GM18508 (cell line): ENCODE measurements around the gene PPP1R3E.
A peak's percentile ranks its signal among the peaks of the same experiment; 100 is the strongest.
"Not testable (repeated sequence)": the region's sequence is repeated elsewhere in the genome, so short reads cannot be mapped to it uniquely, and the experiment has no call there.

ENCODE experiments used
- ATAC-seq: cut with Tn5 transposase; IDR thresholded peaks from one replicate; pipeline ENCODE4 v1.9.1; 2021; ENCODE audit warnings: moderate number of reproducible peaks; ENCODE audit not compliant: insufficient read depth, unreplicated experiment

Gene PPP1R3E

DNA sequence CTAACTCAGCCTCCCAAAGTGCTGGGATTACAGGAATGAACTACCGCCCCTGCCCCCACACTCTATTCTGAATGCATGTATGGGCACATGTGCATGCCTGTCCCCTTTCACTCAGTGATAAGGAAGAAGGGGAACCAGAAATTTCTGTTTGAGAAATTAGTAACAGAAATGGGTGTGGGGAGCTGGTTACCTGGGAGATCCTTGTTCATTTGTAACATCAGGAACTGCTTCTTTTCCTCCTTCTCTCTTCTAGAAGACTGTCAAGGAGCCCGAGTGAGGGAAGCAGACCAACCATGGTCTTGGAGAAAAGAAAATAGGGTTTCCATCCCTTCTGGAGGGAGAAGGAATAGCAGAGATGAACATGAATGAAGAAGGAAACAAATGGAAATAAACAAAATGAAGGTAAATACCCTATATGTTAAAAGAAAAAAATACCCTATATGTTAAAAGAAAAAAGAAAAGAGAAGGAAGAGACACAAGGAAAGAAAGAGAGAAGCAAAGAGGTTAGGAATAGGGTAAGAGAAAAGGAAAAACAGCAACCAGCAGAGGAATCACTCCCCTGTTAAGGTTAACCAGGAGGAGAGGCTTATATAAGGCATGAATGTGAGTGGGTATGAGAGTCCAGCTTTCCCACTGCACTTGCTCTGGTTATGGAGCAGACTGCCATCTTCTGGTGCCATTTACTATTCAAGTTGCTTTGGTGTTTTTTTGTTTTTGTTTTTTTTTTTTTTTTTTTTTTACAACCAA, 3.3 kb downstream of the PPP1R3E start:
- ATAC-seq: no peak

DNA sequence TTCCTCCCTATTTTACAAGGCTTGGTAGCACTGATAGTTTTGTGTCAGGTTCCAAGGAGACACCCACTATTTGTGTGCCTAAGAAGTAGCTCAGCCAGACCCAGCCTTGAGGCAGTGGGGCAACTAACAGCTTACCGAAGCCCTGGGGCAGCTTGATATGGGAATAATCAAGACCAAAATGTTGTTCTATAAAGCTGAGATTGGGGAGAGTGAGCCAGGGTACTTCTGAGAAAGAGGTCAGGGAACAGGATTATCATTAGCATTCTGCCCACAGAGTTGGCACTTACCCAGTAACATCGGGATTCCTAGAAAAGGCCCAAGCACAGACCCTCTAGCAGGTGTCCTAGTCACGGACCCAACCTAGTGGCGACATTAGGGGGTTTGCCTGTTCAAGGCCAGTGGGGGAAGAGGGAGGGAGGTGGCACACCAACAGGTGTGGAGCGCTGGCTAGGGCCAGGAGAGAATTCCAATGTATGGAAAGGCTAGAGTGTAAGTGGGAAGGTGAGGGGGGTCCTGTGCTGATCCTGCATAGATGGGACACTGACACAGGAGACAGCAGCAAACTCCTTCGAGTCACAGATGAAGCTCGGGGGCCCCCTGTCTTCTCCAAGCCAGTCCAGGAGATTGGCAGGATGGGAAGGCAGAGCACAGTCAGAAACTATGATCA, 4.9 kb downstream of the PPP1R3E start:
- ATAC-seq: no peak

GRCh38 chr14:23297096-23297495, 5.6 kb downstream of the PPP1R3E start:
- ATAC-seq: no peak

GRCh38 chr14:23296012-23296777, 6.5 kb downstream of the PPP1R3E start:
- ATAC-seq: no peak

- ATAC-seq: no peak
Observed at GRCh38 chr14:23294734-23295561, 7.7 kb downstream of the PPP1R3E start.

DNA sequence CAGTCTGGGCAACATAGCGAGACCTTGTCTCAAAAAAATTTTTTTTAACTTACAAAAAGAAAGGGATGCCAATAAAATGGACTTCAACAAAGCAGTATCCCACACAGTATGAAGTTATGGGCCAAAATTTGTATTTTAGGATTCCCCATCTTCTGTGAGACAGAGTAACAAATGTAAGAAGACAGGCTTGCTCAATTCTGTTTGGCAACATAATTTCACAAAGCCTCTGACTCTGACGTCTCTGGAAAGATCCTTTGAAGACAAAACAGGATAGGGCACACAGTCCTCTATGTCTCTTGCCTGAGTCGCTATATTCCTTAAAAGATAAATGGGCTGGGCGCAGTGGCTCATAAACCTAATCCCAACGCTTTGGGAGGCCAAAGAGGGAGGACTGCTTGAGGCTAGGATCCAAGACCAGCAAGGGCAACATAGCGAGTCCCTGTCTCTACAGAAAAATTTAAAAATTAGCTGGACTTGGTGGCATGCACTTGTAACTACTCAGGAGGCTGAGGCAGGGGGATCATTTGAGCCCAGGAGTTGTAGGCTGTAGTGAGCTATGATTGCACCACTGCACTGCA, 15.7 kb downstream of the PPP1R3E start:
- no peak for ATAC-seq

GRCh38 chr14:23286020-23286901, 16.4 kb downstream of the PPP1R3E start, which contains the start of gene HOMEZ:
TSS of gene HOMEZ (minus strand) at chr14:23286132. CDS start at chr14:23285952, 180 bp downstream.
- peak; percentile 84 for ATAC-seq

DNA sequence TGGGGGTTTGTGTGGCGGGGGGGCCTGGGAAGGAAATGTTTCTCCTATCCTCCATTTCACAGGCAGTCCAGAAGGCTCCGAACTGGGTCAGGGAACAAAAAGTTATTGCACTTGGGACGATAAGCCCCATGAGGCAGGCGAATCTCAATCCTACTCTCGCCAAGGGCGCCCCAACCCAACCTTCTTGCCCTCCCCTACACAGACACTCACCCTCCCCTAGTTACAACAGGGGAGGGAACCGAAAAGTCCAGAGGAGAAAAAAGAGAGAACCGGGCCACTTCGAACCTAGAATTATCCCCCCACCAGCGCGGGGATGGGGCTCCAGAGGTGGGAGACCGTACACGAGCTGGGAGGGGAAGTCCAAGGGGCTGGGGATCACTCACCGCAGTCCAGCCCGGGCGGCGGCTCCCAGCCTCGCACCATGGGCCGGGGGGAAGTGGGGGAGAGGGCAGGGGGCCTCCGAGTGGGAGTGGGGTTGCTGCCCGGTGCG, 17.1 kb downstream of the PPP1R3E start:
- ATAC-seq: peak; percentile 6

DNA sequence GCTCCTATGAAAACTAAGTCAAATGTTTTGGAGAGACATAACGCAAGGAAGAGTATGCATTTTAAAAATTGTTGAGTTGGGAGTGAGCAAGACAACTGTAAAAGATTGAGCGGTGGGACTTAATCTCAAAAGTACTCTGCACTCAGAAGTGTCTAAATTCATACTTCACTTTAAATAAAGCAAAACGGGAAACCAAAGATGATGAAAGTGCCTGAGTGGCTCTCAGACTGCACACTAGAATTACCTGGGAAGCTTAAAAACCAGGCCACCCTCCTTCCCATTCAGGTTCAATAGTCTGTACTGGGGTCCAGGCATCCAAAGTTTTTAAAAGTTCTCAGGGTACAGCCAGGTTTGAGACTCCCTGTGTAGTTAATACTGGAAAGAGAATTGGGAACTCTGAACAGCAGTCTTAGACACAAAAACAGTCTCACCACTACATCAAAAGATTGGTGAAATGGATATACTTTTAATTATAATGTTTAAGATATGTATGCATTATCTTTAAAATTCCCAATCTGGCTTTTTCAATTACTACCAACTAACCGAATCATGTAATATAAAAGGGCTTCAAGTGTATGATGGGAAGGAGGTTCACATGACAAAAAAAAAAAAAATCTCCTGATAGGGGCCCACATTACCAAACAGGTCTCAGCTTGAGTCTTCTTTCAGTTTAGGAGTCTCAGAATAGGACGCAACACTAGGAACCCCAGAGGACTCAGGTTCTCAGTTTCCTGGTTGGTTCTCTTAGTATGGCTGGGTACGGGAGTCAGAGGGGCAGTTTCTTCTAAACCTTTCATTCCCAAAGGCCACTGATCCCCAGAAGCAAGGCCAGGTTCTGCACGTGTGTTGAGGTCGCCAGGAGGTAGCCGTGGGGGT, 17.8 kb downstream of the PPP1R3E start:
- no peak for ATAC-seq

GRCh38 chr14:23281247-23281646, 21.4 kb downstream of the PPP1R3E start:
- ATAC-seq: no peak

DNA sequence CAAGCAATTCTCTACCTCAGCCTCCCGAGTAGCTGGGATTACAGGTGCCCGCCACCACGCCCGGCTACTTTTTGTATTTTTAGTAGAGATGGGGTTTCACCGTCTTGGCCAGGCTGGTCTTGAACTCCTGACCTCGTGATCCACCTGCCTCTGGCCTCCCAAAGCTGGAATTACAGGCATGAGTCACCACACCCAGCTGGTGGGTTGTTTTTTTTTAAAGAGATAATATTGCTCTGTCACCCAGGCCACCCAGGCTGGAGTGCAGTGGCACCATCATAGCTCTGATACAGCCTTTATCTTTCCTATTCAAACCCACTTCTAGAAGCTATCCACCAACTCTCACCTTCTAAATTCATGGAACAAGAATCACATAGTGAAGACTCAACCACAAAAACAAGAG, 24.7 kb downstream of the PPP1R3E start:
- ATAC-seq: not testable (repeated sequence)

DNA sequence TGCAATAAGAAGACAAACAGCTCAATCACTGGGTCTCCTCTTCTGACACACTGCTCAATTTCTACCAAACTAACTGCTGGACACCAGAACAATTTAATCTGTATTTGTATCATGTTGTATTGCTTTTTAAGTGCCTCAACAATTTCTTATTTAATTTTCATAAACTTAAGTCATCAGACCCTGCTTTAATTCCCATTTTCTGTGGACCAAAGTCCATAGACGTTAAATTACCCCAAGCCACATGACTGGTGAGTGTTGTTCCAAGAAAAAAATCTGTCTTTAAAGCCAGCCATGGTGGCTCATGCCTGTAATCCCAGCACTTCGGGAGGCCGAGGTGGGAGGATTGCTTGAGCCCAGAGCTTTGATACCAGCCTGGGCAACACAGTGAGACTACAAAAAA, 25.5 kb downstream of the PPP1R3E start:
- no peak for ATAC-seq

DNA sequence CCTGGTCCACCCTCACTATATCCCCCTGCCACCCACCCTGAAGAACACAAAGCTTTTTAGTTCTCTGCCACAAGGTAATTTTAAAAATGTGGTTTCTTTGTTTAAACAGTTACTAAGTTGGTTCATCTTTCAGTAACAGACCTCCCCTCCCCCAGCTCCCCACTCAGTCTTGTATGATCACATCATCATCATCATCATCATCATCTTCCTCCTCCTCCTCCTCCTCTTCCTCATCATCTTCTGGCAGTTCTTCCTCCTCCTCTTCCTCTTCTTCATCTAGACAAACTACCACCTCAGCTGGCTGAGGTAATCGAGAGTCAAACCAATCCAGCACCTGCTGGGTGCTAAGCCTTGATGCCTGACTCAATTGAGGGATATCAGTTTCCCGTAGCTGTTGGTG, 27.2 kb downstream of the PPP1R3E start:
- no peak for ATAC-seq

GRCh38 chr14:23269193-23269592, 33.5 kb downstream of the PPP1R3E start:
- no peak for ATAC-seq

DNA sequence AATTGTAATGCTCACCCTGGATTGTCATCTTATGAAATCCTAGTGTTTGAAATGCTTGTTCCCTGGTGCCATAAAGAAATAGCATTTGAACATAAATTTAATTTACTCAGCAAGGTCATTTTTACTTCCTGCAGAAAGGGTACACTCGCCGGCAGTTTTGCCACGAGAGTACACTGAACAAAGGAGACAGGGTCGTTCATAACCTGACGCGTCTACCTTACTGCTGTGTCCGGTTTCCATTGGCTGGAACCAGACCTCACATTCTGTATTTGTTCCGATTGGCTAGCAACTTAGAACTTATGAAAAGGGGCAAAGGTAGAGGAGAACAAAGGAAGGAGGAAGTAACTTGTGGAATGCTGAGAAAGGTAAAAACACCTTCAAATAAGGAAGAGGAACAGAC, 41.8 kb downstream of the PPP1R3E start:
- not testable (repeated sequence) for ATAC-seq

GRCh38 chr14:23259426-23259825, 43.2 kb downstream of the PPP1R3E start:
- ATAC-seq: no peak

DNA sequence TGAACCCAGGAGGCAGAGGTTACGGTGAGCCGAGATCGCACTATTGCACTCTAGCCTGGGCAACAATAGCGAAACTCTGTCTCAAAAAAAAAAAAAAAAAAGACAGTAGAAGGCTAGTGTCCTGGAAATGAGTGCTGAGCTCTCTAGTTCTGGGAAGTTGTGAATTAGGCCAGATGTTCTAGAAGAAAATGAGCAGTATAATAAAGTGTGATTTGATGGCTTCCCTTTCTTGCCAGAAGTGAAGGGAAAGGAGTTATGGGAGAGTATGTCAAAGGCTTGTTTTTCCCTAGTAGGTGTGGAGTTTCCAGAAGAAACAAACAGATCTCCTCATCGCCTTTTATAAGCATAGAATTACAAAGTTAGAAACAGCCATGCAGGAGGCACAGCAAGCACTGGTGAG, 44.4 kb downstream of the PPP1R3E start:
- no peak for ATAC-seq
